CD4-positive, alpha-beta memory T cell (primary cell): ENCODE results near the gene LRRC43. TPM values are rescaled to one million over a fixed set of nuclear protein-coding genes. Genes with fewer than 3 reads are reported as not detected.

Experiments
- CTCF ChIA-PET: fragments of 350-600 bp; sonication (Branson Sonifier 250); formaldehyde crosslinking; loops from one replicate; lab custom pipeline; 2021; ENCODE audit warnings: inconsistent platforms; ENCODE audit not compliant: partially characterized antibody; lab: Charles Lee
- POLR2A ChIA-PET: fragments of 350-600 bp; sonication (Branson Sonifier 250); formaldehyde crosslinking; loops from one replicate; lab custom pipeline; 2021; ENCODE audit not compliant: partially characterized antibody; lab: Charles Lee
- DNase-seq, 5 donors: peaks; one replicate each; pipeline versions ENCODE4 v3.0.0 to v3.0.0-alpha.2; 2020 to 2022; ENCODE audit warnings: mixed read lengths in 1 of 5
- H3K27ac ChIP-seq: one replicate; pipeline ENCODE4 v1.7.0; 2013; ENCODE audit warnings: low read depth, low read length
- H3K27me3 ChIP-seq: 2 replicates; pipeline ENCODE4 v1.7.0; 2013; ENCODE audit warnings: mild to moderate bottlenecking, low read length, moderate library complexity; ENCODE audit not compliant: insufficient read depth
- H3K36me3 ChIP-seq: 2 replicates; pipeline ENCODE4 v1.7.0; 2013; ENCODE audit warnings: mild to moderate bottlenecking, low read length, moderate library complexity; ENCODE audit not compliant: insufficient read depth
- H3K4me1 ChIP-seq: 2 replicates; pipeline ENCODE4 v1.7.0; 2013; ENCODE audit warnings: mild to moderate bottlenecking, low read length, moderate library complexity; ENCODE audit not compliant: insufficient read depth
- H3K4me3 ChIP-seq, 2 donors: one replicate each; pipeline ENCODE4 v1.7.0; 2013; ENCODE audit warnings: low read length in 2 of 2, mild to moderate bottlenecking in 1 of 2
- H3K9me3 ChIP-seq, 2 donors: one replicate each; pipeline ENCODE4 v1.7.0; 2013; ENCODE audit warnings: low read length in 2 of 2, control low read depth in 1 of 2; ENCODE audit not compliant: control insufficient read depth in 1 of 2
- H3K27ac Mint-ChIP-seq, 7 donors: one replicate each; pipeline ENCODE4 v1.8.0; 2020 to 2021; ENCODE audit warnings: mixed read lengths in 7 of 7, mild to moderate bottlenecking in 6 of 7, inconsistent platforms in 3 of 7, moderate library complexity in 3 of 7
- H3K27me3 Mint-ChIP-seq, 2 donors: one replicate each; pipeline ENCODE4 v1.8.0; 2020 to 2021; ENCODE audit warnings: mixed read lengths in 2 of 2
- H3K36me3 Mint-ChIP-seq, 2 donors: one replicate each; pipeline ENCODE4 v1.8.0; 2020 to 2021; ENCODE audit warnings: mixed read lengths in 2 of 2, inconsistent platforms in 1 of 2, mild to moderate bottlenecking in 1 of 2
- H3K4me1 Mint-ChIP-seq, 4 donors: one replicate each; pipeline ENCODE4 v1.8.0; 2020 to 2021; ENCODE audit warnings: mixed read lengths in 4 of 4, mild to moderate bottlenecking in 1 of 4
- H3K4me3 Mint-ChIP-seq, 8 donors: one replicate each; pipeline ENCODE4 v1.8.0; 2020 to 2021; ENCODE audit warnings: mixed read lengths in 8 of 8, mild to moderate bottlenecking in 7 of 8, moderate library complexity in 6 of 8, inconsistent platforms in 3 of 8
- H3K9me3 Mint-ChIP-seq, 8 donors: one replicate each; pipeline ENCODE4 v1.8.0; 2020 to 2021; ENCODE audit warnings: mixed read lengths in 8 of 8, mild to moderate bottlenecking in 5 of 8, inconsistent platforms in 3 of 8, moderate library complexity in 1 of 8
- intact Hi-C: fragments of 100-400 bp; cut with micrococcal nuclease; formaldehyde crosslinking; loops from one replicate; pipeline ENCODE4 v1.15.1; 2023
- polyA plus RNA-seq, 2 donors: library from polyadenylated mRNA; unstranded; fragments of 300-500 nt; fragmentation: Illumina TruSeq; gene quantifications; one replicate each; pipeline ENCODE4 v1.2.3, GENCODE V29; 2021
- total RNA-seq, 2 experiments: library from RNA; stranded (reverse); gene quantifications; one replicate each; pipeline ENCODE4 v1.2.3, GENCODE V29; 2021

LRRC43 gene
- total and polyA plus RNA-seq, 4 experiments from 2014 or later = not detected

DNA sequence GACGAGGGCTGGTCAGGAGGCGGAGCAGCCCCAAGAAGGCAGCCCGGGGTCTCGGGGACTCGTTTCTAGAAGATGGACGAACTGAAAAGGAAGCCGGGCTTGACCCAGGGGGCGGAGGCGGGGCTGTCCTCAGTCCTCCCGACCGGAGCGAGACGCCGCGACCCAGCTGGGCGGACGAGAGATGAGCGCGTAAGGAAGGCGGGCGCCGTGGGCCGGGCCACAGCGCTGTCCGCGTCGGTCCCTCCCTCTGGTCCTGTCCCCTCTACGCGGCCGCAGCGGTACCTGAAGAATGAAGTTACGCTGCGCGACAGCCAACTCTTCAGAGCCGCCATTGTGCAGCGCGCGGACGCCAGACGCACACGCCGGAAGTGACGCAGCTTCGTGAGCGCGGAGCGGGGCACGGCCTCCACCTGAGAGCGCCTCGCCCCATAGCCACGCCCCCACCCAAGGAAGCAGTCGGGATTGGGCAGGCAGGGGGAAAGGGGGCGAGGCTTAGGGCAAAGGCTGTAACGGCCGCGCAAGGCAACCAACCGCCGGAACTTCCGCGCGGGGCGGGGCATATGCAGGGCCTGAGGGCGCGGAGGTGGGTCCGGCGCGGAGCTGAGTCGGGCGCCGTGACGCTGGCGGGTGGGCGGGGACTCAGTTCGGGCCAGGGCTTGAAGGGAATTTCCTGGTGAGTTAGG lies 42.9 kb downstream of the LRRC43 start, which contains the start of gene DIABLO:
DIABLO (minus strand) TSS at position 370 of the 683 bp plus-strand sequence; CDS start at position 332, 38 bp downstream.
- Mint-ChIP-seq H3K4me1 (peaks cover 25 to 56% (median 39%) of the 10 kb centered on the region in 4 donors), H3K4me3 (peak within 1 kb of the TSS; percentile 88 to 93 (median 91)), H3K9me3 (no peaks in the 10 kb centered on the region), H3K27me3 (no peaks in the 10 kb centered on the region), H3K36me3 (peaks cover 17 to 45% of the 10 kb centered on the region in 2 donors), H3K27ac (peak within 1 kb of the TSS; percentile 90 to 98 (median 96))
- H3K4me3 ChIP-seq = peak within 1 kb of the TSS; percentile 63 to 76
- CTCF ChIA-PET = interaction anchor here (1.0 to 5.4 kb wide), 3 partner anchors 19 to 41 kb away, joined by 3 to 28 read pairs (median 10); partner anchors contain the start of gene B3GNT4
- H3K9me3 ChIP-seq = no peaks in the 10 kb centered on the region
- peaks cover 36% of the 10 kb centered on the region for H3K4me1 ChIP-seq
- intact Hi-C loops = loop anchor here (1.0 to 10.0 kb wide), 9 partner anchors 18 to 821 kb away; partner anchors contain the start of genes KNTC1, OGFOD2, RNF34 and VPS33A
- no peaks in the 10 kb centered on the region for H3K27me3 ChIP-seq
- H3K27ac ChIP-seq = peak within 1 kb of the TSS; percentile 99
- peak; percentile 100 for DNase-seq
- H3K36me3 ChIP-seq = peaks cover 24% of the 10 kb centered on the region
- POLR2A ChIA-PET = interaction anchor here (0.7 to 9.5 kb wide), 22 partner anchors 9 to 1139 kb away, joined by 3 to 155 read pairs (median 6); partner anchors contain the start of genes B3GNT4, CFAP251, DENR and KNTC1

DNA sequence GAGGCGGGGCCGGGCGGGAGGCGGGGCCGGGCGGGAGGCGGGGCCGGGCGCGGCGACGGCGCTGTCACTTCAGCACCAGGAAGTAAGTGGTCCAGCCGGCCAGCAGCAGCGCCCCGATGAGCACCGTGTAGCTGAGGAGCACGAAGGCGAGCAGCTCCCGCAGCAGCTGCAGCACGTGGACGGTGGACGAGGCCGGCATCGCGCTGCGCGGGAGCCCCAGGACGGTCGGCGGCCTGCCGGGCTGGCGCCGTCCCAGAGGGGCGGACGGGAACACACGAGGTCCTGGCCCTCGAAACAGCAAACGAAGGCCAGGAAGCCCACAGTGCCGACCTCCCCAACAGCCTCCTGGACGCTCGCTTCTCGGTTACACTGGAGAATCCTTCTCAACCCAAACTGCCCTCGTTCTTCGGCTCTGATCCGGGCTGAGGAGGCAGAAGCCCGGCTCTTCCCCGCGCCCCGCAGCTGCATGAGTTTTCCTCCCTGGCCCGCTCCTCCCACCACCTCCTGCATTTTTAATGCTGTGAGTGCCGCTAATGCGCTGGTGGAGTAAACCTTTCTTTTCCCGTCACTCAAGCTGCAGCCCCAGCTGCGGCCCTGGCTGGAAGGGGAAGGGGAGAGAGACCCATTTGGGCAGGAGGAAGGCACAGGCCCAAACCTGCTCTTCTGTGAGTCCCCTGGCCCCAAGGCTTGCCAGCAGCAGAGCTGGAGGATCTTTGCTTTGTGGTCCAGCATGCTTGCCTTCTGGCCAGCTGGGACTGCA lies 43.6 kb downstream of the LRRC43 start:
- DNase-seq = peak in 1 of 5 donors; percentile 9
- Mint-ChIP-seq H3K36me3 (peaks cover 20 to 45% of the 10 kb centered on the region in 2 donors), H3K27me3 (no peaks in the 10 kb centered on the region), H3K4me1 (peaks cover 26 to 54% (median 37%) of the 10 kb centered on the region in 4 donors), H3K9me3 (no peaks in the 10 kb centered on the region), H3K4me3 (peak overlapping the region; percentile 72 to 93 (median 82)), H3K27ac (peak overlapping the region in 4 of 7 donors; percentile 17 to 92 (median 76))
- Histone ChIP-seq H3K27me3 (no peaks in the 10 kb centered on the region), H3K4me1 (peaks cover 36% of the 10 kb centered on the region), H3K4me3 (peak overlapping the region in 1 of 2 donors; percentile 63), H3K36me3 (peaks cover 24% of the 10 kb centered on the region), H3K9me3 (no peaks in the 10 kb centered on the region), H3K27ac (no peak overlapping the region)
- CTCF ChIA-PET = interaction anchor here (0.6 to 5.4 kb wide), 5 partner anchors 15 to 132 kb away, joined by 3 to 28 read pairs (median 3); partner anchors contain the start of gene B3GNT4
- POLR2A ChIA-PET = interaction anchor here (0.5 to 9.5 kb wide), 24 partner anchors 10 to 1139 kb away, joined by 3 to 155 read pairs (median 6); partner anchors contain the start of genes B3GNT4, CFAP251, DENR and KNTC1
- intact Hi-C loops = loop anchor here (1.0 to 10.0 kb wide), 9 partner anchors 18 to 822 kb away; partner anchors contain the start of genes KNTC1, OGFOD2, RNF34 and VPS33A

DNA sequence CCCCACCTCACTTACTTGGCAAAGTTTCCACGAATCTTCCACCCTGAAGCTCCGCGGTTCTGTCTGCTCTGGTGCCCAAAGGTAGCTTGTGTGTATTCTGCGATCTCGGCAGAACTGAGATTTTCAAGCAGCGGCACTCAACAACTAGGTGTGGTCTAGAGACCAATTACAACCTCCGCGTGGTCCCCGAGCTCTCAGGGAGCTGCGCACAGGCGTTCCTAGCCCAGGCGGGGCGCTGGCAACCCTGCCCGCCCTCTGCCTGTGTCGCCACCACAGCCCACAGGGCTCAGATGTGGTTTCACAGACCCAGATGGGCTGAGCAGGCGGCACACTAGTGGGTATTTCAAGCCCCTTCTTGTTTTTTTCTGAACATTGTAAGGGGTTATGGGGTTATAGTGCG lies 44.4 kb downstream of the LRRC43 start:
- Mint-ChIP-seq H3K4me3 (peak overlapping the region; percentile 72 to 84 (median 81)), H3K27me3 (no peaks in the 10 kb centered on the region), H3K36me3 (peaks cover 21 to 46% of the 10 kb centered on the region in 2 donors), H3K27ac (peak overlapping the region; percentile 70 to 93 (median 79)), H3K9me3 (no peaks in the 10 kb centered on the region), H3K4me1 (peaks cover 26 to 48% (median 37%) of the 10 kb centered on the region in 4 donors)
- Histone ChIP-seq H3K36me3 (peaks cover 25% of the 10 kb centered on the region), H3K4me1 (peaks cover 36% of the 10 kb centered on the region), H3K9me3 (no peaks in the 10 kb centered on the region), H3K27ac (peak overlapping the region; percentile 34), H3K4me3 (peak overlapping the region in 1 of 2 donors; percentile 63), H3K27me3 (no peaks in the 10 kb centered on the region)
- intact Hi-C loops = loop anchor here (2.0 to 10.0 kb wide), 3 partner anchors 747 to 823 kb away; partner anchors contain the start of genes OGFOD2 and RNF34
- POLR2A ChIA-PET = interaction anchor here (1.3 to 9.5 kb wide), 3 partner anchors 13 to 39 kb away, joined by 6 to 155 read pairs (median 68); partner anchors contain the start of gene VPS33A
- peak; percentile 59 to 76 (median 61) for DNase-seq
- CTCF ChIA-PET = interaction anchor here (1.0 to 5.4 kb wide), 3 partner anchors 17 to 131 kb away, joined by 3 to 28 read pairs (median 10); no protein-coding TSS in a partner anchor

DNA sequence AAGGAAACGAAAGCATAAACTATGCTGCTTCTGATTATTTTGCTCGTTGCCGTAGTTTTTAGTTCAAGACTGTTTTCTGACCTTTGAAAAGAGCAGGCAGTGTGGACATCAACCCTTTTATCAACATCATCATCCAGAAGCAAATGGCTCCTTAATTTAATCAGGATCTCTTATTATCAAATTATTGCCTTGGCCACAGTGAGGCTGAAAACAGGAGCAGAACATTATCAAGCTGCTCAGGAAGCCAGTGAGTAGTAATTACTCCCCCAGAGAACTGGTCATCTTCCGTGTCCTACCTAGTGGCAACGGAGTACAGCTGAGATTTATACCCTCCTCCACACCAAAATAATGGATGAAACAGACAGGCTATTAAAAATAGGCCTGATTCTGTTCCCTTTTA lies 45.2 kb downstream of the LRRC43 start:
- Histone ChIP-seq H3K36me3 (peaks cover 31% of the 10 kb centered on the region), H3K4me3 (no peak overlapping the region), H3K27ac (peak overlapping the region; percentile 34), H3K9me3 (no peaks in the 10 kb centered on the region), H3K4me1 (peaks cover 36% of the 10 kb centered on the region), H3K27me3 (no peaks in the 10 kb centered on the region)
- intact Hi-C loops = loop anchor here (5.0 to 10.0 kb wide), 2 partner anchors 761 to 823 kb away; partner anchors contain the start of gene RNF34
- peak overlapping the region; percentile 45 to 92 (median 71) for H3K27ac Mint-ChIP-seq
- H3K9me3 Mint-ChIP-seq = no peaks in the 10 kb centered on the region
- DNase-seq = no peak
- peak overlapping the region; percentile 37 to 84 (median 81) for H3K4me3 Mint-ChIP-seq
- no peaks in the 10 kb centered on the region for H3K27me3 Mint-ChIP-seq
- POLR2A ChIA-PET = interaction anchor here (0.9 to 9.5 kb wide), 2 partner anchors 16 to 29 kb away, joined by 3 to 155 read pairs; no protein-coding TSS in a partner anchor
- H3K4me1 Mint-ChIP-seq = peaks cover 23 to 44% (median 33%) of the 10 kb centered on the region in 4 donors
- H3K36me3 Mint-ChIP-seq = peaks cover 25 to 47% of the 10 kb centered on the region in 2 donors
- CTCF ChIA-PET = interaction anchor here (5.4 kb wide), 1 partner anchor 16 kb away, joined by 28 read pairs; no protein-coding TSS in a partner anchor

DNA sequence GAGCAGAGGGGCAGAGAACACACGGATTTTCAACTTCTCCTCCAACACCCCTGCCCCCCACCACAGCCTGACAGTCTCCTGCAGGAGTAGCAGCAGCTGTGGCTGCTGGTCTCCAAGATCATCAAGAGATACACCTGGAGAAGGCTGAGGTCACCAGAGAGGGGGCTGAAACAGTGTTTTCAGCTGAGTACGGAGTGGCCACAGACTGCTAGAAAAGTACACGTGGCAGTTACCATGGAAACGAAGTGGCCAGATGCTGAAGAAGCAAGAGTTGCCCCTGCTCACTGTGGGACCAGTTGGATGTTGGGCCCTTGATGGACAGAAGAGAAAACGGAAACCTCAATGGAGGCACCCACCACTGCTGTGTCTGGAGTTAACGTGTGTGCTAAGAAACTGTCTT lies 47.9 kb downstream of the LRRC43 start:
- CTCF ChIA-PET = interaction anchor here (1.2 to 3.4 kb wide), 2 partner anchors 13 to 27 kb away, joined by 3 to 12 read pairs; no protein-coding TSS in a partner anchor
- POLR2A ChIA-PET = interaction anchor here (9.5 kb wide), 1 partner anchor 13 kb away, joined by 155 read pairs; no protein-coding TSS in a partner anchor
- H3K9me3 ChIP-seq = no peaks in the 10 kb centered on the region
- H3K27me3 ChIP-seq = no peaks in the 10 kb centered on the region
- intact Hi-C loops = no loop called here
- no peak overlapping the region for H3K4me3 ChIP-seq
- no peak overlapping the region for H3K27ac ChIP-seq
- H3K9me3 Mint-ChIP-seq = no peaks in the 10 kb centered on the region
- peaks cover 13 to 27% (median 17%) of the 10 kb centered on the region in 4 donors for H3K4me1 Mint-ChIP-seq
- H3K36me3 ChIP-seq = peaks cover 53% of the 10 kb centered on the region
- peaks cover 15% of the 10 kb centered on the region for H3K4me1 ChIP-seq
- no peaks in the 10 kb centered on the region for H3K27me3 Mint-ChIP-seq
- H3K4me3 Mint-ChIP-seq = no peak overlapping the region
- DNase-seq = no peak
- no peak overlapping the region for H3K27ac Mint-ChIP-seq
- H3K36me3 Mint-ChIP-seq = peaks cover 32 to 56% of the 10 kb centered on the region in 2 donors

DNA sequence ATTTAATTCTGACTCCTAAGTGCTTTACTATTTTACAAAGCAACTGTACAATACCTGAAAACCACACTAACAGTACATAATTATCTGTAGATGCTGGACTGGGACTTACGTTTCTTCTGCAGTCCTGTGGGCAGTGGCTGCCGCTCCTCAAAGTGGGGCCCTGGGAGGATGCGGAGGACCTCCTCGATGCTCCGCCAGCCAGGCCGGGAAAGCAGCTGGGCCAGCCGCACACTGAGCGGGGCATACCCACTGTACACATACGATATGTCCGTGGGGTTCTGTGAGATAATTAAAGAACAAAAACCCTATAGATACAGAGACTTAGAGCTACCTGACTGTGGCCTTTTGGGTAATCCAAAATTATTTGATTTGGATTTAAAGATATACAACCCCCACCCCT lies 49.8 kb downstream of the LRRC43 start:
- intact Hi-C loops = no loop called here
- Mint-ChIP-seq H3K27ac (no peak overlapping the region), H3K36me3 (peaks cover 41 to 63% of the 10 kb centered on the region in 2 donors), H3K4me1 (peaks cover 4 to 12% (median 8%) of the 10 kb centered on the region in 4 donors), H3K4me3 (no peak overlapping the region), H3K9me3 (no peaks in the 10 kb centered on the region), H3K27me3 (no peaks in the 10 kb centered on the region)
- H3K36me3 ChIP-seq = peaks cover 63% of the 10 kb centered on the region
- no peak overlapping the region for H3K27ac ChIP-seq
- ChIA-PET POLR2A (interaction anchor here (0.5 to 3.0 kb wide), 2 partner anchors 12 to 141 kb away, joined by 3 to 21 read pairs; no protein-coding TSS in a partner anchor), CTCF (interaction anchor here (0.8 to 3.4 kb wide), 2 partner anchors 11 to 34 kb away, joined by 3 to 12 read pairs; no protein-coding TSS in a partner anchor)
- H3K27me3 ChIP-seq = no peaks in the 10 kb centered on the region
- H3K9me3 ChIP-seq = no peaks in the 10 kb centered on the region
- peaks cover 1% of the 10 kb centered on the region for H3K4me1 ChIP-seq
- no peak overlapping the region for H3K4me3 ChIP-seq
- no peak for DNase-seq
